ENCODE results near the gene SPOCK1.

Gene SPOCK1

DNA sequence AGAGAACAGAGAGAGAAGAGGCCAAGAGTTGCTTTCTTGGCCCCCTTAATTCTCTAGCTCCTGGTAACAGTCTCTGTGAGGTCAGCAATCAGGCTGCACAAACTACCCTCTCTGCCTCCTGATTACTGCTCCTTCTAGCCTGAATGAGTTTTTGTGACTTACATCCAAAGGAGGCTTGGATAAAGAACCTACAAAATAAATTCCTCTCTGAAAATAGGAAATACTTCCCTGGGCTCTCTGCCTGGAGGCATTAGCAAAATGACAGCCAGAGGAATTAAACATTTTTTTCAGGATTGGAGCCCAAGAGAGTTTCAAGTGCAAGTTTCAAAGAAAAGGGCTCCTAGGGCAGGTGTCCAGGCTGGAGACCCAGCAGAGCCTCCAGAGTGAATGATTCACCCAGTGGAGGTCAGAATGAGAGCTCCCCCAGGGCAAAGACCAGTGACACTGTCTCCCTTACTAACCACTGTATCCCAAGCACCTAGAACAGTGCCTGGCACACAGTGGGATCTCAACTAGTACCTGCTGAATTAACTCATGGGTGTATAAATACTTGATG lies 162.5 kb downstream of the SPOCK1 start:
- Histone ChIP-seq H3K36me3 (ENCODE audit: control insufficient read depth in 4 of 4, insufficient read depth in 4 of 4, low read length in 3 of 4) (no peaks in the 10 kb centered on the region), H3K27me3 (replicated peaks in 2 of 5; ENCODE audit: control insufficient read depth in 4 of 5, insufficient read depth in 5 of 5, low read length in 4 of 5) (peaks cover 0 to 3% (median 0%) of the 10 kb centered on the region in 5 experiments), H3K27ac (ENCODE audit: insufficient read depth in 1 of 2, low read depth in 1 of 2, low read length in 2 of 2, poor library complexity in 1 of 2, severe bottlenecking in 2 of 2) (no peak overlapping the region), H3K4me3 (ENCODE audit: control insufficient read depth in 1 of 7, extremely low read depth in 1 of 7, insufficient read depth in 4 of 7, low read depth in 2 of 7, low read length in 6 of 7) (no peak overlapping the region), H3K4me1 (ENCODE audit: control extremely low read depth in 1 of 4, control insufficient read depth in 4 of 4, insufficient read depth in 4 of 4, low read length in 3 of 4) (no peaks in the 10 kb centered on the region), H3K9me3 (ENCODE audit: control extremely low read depth in 1 of 5, control insufficient read depth in 4 of 5, insufficient read depth in 2 of 5, low read depth in 1 of 5, low read length in 4 of 5) (no peaks in the 10 kb centered on the region)
- DNase-seq, result no peak
- POLR2A ChIA-PET, result no interaction called here
- CTCF ChIA-PET, result interaction anchor here (1.3 to 2.1 kb wide), 2 partner anchors 9 to 16 kb away, joined by 4 to 7 read pairs; no protein-coding TSS in a partner anchor

DNA sequence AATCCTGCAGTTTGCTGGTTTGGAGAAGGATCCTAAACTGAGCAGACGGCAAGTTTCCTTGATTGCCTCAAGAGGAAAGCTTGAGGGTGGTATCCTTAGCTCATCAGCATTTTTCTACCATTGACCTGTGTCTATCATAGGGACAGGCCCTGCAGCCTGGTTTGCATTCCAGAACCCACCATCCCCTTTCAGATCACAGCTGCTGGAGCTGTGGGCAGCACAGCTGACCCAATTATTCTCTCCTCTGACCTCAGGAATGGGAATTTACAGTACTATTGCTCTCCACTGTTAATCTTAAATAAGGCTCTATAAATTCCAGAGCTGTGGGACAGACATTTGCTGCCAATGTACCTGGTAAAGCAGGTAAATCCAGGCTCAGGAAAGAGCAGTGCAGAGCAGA lies 163.0 kb downstream of the SPOCK1 start:
- whole genome bisulfite sequencing (ENCODE audit: insufficient coverage), result no CpG with 5 or more reads among the region's 1 CpG
- Histone ChIP-seq H3K4me3 (ENCODE audit: control insufficient read depth in 1 of 7, extremely low read depth in 1 of 7, insufficient read depth in 4 of 7, low read depth in 2 of 7, low read length in 6 of 7) (no peak overlapping the region), H3K27me3 (replicated peaks in 2 of 5; ENCODE audit: control insufficient read depth in 4 of 5, insufficient read depth in 5 of 5, low read length in 4 of 5) (peaks cover 0 to 3% (median 0%) of the 10 kb centered on the region in 5 experiments), H3K27ac (ENCODE audit: insufficient read depth in 1 of 2, low read depth in 1 of 2, low read length in 2 of 2, poor library complexity in 1 of 2, severe bottlenecking in 2 of 2) (no peak overlapping the region), H3K36me3 (ENCODE audit: control insufficient read depth in 4 of 4, insufficient read depth in 4 of 4, low read length in 3 of 4) (no peaks in the 10 kb centered on the region), H3K4me1 (ENCODE audit: control extremely low read depth in 1 of 4, control insufficient read depth in 4 of 4, insufficient read depth in 4 of 4, low read length in 3 of 4) (no peaks in the 10 kb centered on the region), H3K9me3 (ENCODE audit: control extremely low read depth in 1 of 5, control insufficient read depth in 4 of 5, insufficient read depth in 2 of 5, low read depth in 1 of 5, low read length in 4 of 5) (no peaks in the 10 kb centered on the region)
- CTCF ChIA-PET, result interaction anchor here (1.3 to 2.1 kb wide), 2 partner anchors 9 to 16 kb away, joined by 4 to 7 read pairs; no protein-coding TSS in a partner anchor
- POLR2A ChIA-PET, result no interaction called here
- no peak for DNase-seq

DNA sequence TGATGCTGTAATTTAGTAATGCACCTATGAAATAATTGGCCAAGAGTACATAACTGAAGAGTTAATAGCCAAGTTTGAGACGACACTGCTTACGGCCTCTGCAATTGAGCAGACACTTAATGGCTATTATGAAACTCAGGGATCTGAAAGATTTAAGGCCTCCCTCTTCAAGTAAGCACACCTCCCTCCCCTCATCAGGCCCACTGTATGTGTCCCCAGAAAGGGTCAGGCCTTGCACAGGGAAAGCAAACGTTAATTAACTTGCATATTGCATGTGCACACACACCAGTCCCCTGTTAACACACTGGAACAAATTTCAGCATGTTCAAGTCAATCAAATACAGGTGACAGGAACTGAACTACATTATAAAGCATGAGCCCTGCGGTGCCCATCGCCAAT lies 163.6 kb downstream of the SPOCK1 start:
- H3K9me3 ChIP-seq (ENCODE audit: control extremely low read depth in 1 of 5, control insufficient read depth in 4 of 5, insufficient read depth in 2 of 5, low read depth in 1 of 5, low read length in 4 of 5), result no peaks in the 10 kb centered on the region
- no peaks in the 10 kb centered on the region for H3K36me3 ChIP-seq (ENCODE audit: control insufficient read depth in 4 of 4, insufficient read depth in 4 of 4, low read length in 3 of 4)
- no peak overlapping the region for H3K4me3 ChIP-seq (ENCODE audit: control insufficient read depth in 1 of 7, extremely low read depth in 1 of 7, insufficient read depth in 4 of 7, low read depth in 2 of 7, low read length in 6 of 7)
- no peak overlapping the region for H3K27ac ChIP-seq (ENCODE audit: insufficient read depth in 1 of 2, low read depth in 1 of 2, low read length in 2 of 2, poor library complexity in 1 of 2, severe bottlenecking in 2 of 2)
- POLR2A ChIA-PET, result no interaction called here
- CTCF ChIA-PET, result interaction anchor here (1.3 to 2.1 kb wide), 2 partner anchors 10 to 15 kb away, joined by 4 to 7 read pairs; no protein-coding TSS in a partner anchor
- no peak for DNase-seq
- 96% methylated on average over 5 of the region's 5 CpGs for WGBS (ENCODE audit: insufficient coverage)
- H3K4me1 ChIP-seq (ENCODE audit: control extremely low read depth in 1 of 4, control insufficient read depth in 4 of 4, insufficient read depth in 4 of 4, low read length in 3 of 4), result no peaks in the 10 kb centered on the region
- peaks cover 0 to 3% (median 0%) of the 10 kb centered on the region in 5 experiments for H3K27me3 ChIP-seq (replicated peaks in 2 of 5; ENCODE audit: control insufficient read depth in 4 of 5, insufficient read depth in 5 of 5, low read length in 4 of 5)

DNA sequence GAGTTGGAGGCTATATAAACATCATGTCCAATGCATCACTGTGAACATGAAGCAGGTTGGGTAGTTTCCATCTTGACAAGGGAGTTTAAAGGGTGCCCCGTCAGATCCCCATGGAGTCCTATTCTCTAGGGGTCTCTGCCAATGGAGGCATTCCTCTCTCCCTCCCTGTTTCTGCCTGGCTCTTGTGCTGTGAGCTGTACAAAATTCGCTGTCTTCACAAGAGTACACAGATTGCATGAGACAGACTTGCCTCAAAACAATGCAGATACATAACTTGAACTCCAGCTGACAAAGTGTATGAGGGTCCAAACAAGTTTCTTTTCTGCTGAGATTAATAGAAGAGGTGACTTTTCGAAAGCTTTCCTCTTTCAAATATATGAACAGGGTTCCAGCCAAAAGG lies 165.2 kb downstream of the SPOCK1 start:
- peaks cover 0 to 5% (median 0%) of the 10 kb centered on the region in 5 experiments for H3K27me3 ChIP-seq (replicated peaks in 2 of 5; ENCODE audit: control insufficient read depth in 4 of 5, insufficient read depth in 5 of 5, low read length in 4 of 5)
- ChIA-PET CTCF (interaction anchor here (0.7 to 1.0 kb wide), 2 partner anchors 8 to 12 kb away, joined by 3 read pairs; no protein-coding TSS in a partner anchor), POLR2A (no interaction called here)
- no peaks in the 10 kb centered on the region for H3K9me3 ChIP-seq (ENCODE audit: control extremely low read depth in 1 of 5, control insufficient read depth in 4 of 5, insufficient read depth in 2 of 5, low read depth in 1 of 5, low read length in 4 of 5)
- H3K4me3 ChIP-seq (ENCODE audit: control insufficient read depth in 1 of 7, extremely low read depth in 1 of 7, insufficient read depth in 4 of 7, low read depth in 2 of 7, low read length in 6 of 7), result no peak overlapping the region
- H3K27ac ChIP-seq (ENCODE audit: insufficient read depth in 1 of 2, low read depth in 1 of 2, low read length in 2 of 2, poor library complexity in 1 of 2, severe bottlenecking in 2 of 2), result no peak overlapping the region
- H3K4me1 ChIP-seq (ENCODE audit: control extremely low read depth in 1 of 4, control insufficient read depth in 4 of 4, insufficient read depth in 4 of 4, low read length in 3 of 4), result no peaks in the 10 kb centered on the region
- no peaks in the 10 kb centered on the region for H3K36me3 ChIP-seq (ENCODE audit: control insufficient read depth in 4 of 4, insufficient read depth in 4 of 4, low read length in 3 of 4)
- WGBS (ENCODE audit: insufficient coverage), result 93% methylated on average over 3 of the region's 3 CpGs
- DNase-seq, result no peak

DNA sequence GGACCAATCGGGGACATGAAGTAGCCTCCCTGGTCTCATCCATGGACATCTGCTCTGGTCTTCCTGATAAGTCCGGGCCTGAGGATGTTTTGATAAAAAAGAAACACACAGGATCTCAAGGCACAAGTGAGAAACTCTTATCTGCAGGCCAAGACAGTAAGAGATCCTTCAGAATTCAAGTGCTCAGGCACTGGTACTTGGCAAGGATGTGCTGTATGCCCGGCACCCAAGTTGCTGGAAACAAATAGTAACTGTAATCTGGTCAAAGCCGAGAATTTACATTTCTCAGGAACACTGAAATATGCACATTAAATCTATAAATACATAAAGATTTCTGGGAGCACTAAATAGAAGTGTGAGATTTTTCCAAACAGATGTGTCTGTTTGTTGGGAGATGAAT lies 165.7 kb downstream of the SPOCK1 start:
- WGBS (ENCODE audit: insufficient coverage), result 79% methylated on average over 3 of the region's 4 CpGs
- Histone ChIP-seq H3K9me3 (ENCODE audit: control extremely low read depth in 1 of 5, control insufficient read depth in 4 of 5, insufficient read depth in 2 of 5, low read depth in 1 of 5, low read length in 4 of 5) (no peaks in the 10 kb centered on the region), H3K36me3 (ENCODE audit: control insufficient read depth in 4 of 4, insufficient read depth in 4 of 4, low read length in 3 of 4) (no peaks in the 10 kb centered on the region), H3K4me1 (ENCODE audit: control extremely low read depth in 1 of 4, control insufficient read depth in 4 of 4, insufficient read depth in 4 of 4, low read length in 3 of 4) (no peaks in the 10 kb centered on the region), H3K4me3 (ENCODE audit: control insufficient read depth in 1 of 7, extremely low read depth in 1 of 7, insufficient read depth in 4 of 7, low read depth in 2 of 7, low read length in 6 of 7) (no peak overlapping the region), H3K27me3 (replicated peaks in 2 of 5; ENCODE audit: control insufficient read depth in 4 of 5, insufficient read depth in 5 of 5, low read length in 4 of 5) (peaks cover 0 to 5% (median 0%) of the 10 kb centered on the region in 5 experiments), H3K27ac (ENCODE audit: insufficient read depth in 1 of 2, low read depth in 1 of 2, low read length in 2 of 2, poor library complexity in 1 of 2, severe bottlenecking in 2 of 2) (no peak overlapping the region)
- ChIA-PET POLR2A (no interaction called here), CTCF (interaction anchor here (1.0 kb wide), 1 partner anchor 8 kb away, joined by 3 read pairs; no protein-coding TSS in a partner anchor)
- DNase-seq, result no peak

DNA sequence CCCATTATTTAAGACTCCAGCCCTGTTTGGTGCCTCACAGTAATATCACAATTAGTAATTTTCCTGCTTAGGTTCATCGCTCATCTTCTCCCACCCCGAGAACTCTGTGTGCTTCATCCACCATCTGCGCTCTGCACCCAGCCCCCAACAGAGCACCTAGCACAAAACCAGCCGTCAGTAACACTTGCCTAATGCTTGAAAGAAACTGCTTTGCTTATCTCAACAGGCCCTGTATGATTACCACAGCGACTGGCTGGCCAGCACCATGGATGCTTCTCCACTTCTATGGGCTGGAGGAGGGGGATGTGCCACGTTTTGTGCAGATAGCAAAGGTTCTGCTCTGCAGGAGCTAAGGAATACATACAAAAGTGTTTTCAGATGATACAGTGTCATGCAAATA lies 166.8 kb downstream of the SPOCK1 start:
- ChIA-PET CTCF (interaction anchor here (1.0 kb wide), 1 partner anchor 9 kb away, joined by 3 read pairs; no protein-coding TSS in a partner anchor), POLR2A (no interaction called here)
- H3K27me3 ChIP-seq (replicated peaks in 2 of 5; ENCODE audit: control insufficient read depth in 4 of 5, insufficient read depth in 5 of 5, low read length in 4 of 5), result peaks cover 0 to 5% (median 0%) of the 10 kb centered on the region in 5 experiments
- no peaks in the 10 kb centered on the region for H3K36me3 ChIP-seq (ENCODE audit: control insufficient read depth in 4 of 4, insufficient read depth in 4 of 4, low read length in 3 of 4)
- H3K27ac ChIP-seq (ENCODE audit: insufficient read depth in 1 of 2, low read depth in 1 of 2, low read length in 2 of 2, poor library complexity in 1 of 2, severe bottlenecking in 2 of 2), result no peak overlapping the region
- 93% methylated on average over 3 of the region's 6 CpGs for WGBS (ENCODE audit: insufficient coverage)
- no peaks in the 10 kb centered on the region for H3K9me3 ChIP-seq (ENCODE audit: control extremely low read depth in 1 of 5, control insufficient read depth in 4 of 5, insufficient read depth in 2 of 5, low read depth in 1 of 5, low read length in 4 of 5)
- no peaks in the 10 kb centered on the region for H3K4me1 ChIP-seq (ENCODE audit: control extremely low read depth in 1 of 4, control insufficient read depth in 4 of 4, insufficient read depth in 4 of 4, low read length in 3 of 4)
- no peak overlapping the region for H3K4me3 ChIP-seq (ENCODE audit: control insufficient read depth in 1 of 7, extremely low read depth in 1 of 7, insufficient read depth in 4 of 7, low read depth in 2 of 7, low read length in 6 of 7)
- DNase-seq, result no peak

DNA sequence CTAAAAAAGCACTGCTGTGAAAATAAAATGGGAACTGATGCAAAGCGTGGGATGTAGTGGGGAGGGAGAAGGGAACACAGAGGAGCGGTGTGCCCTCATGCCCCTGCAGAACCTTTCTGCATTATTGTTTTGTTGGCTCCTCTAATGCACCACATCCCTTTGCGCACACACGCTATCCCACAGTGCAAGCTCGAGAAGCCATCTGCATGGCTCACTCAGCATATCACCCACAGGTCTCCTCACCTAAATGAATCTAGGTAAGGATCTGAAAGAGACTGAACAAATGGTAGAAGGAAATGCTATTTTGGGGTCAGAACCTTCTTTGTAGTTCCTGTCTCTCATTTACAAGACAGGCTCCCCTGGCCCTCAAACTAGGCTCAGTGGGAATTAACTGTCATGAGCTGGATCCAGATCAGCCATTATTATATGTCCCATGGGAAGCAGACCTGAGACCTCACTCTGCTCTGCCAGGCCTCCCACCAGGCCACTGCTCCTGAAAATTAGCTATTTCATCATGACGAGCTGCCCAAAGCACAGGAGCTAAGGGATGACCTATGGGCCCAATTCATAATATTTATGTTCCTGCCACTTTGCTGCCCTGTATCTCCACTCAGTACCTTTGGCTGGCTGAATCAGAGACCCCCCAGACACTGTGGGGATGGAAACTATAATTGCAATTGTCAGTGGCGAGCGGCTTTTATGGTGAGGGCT lies 169.4 kb downstream of the SPOCK1 start:
- ChIA-PET CTCF (interaction anchor here (0.9 to 1.5 kb wide), 2 partner anchors 10 kb away, joined by 4 to 5 read pairs; no protein-coding TSS in a partner anchor), POLR2A (no interaction called here)
- Histone ChIP-seq H3K36me3 (ENCODE audit: control insufficient read depth in 4 of 4, insufficient read depth in 4 of 4, low read length in 3 of 4) (no peaks in the 10 kb centered on the region), H3K4me1 (ENCODE audit: control extremely low read depth in 1 of 4, control insufficient read depth in 4 of 4, insufficient read depth in 4 of 4, low read length in 3 of 4) (no peaks in the 10 kb centered on the region), H3K27me3 (replicated peaks in 2 of 5; ENCODE audit: control insufficient read depth in 4 of 5, insufficient read depth in 5 of 5, low read length in 4 of 5) (peaks cover 0 to 2% (median 0%) of the 10 kb centered on the region in 5 experiments), H3K4me3 (ENCODE audit: control insufficient read depth in 1 of 7, extremely low read depth in 1 of 7, insufficient read depth in 4 of 7, low read depth in 2 of 7, low read length in 6 of 7) (no peak overlapping the region), H3K9me3 (ENCODE audit: control extremely low read depth in 1 of 5, control insufficient read depth in 4 of 5, insufficient read depth in 2 of 5, low read depth in 1 of 5, low read length in 4 of 5) (no peaks in the 10 kb centered on the region), H3K27ac (ENCODE audit: insufficient read depth in 1 of 2, low read depth in 1 of 2, low read length in 2 of 2, poor library complexity in 1 of 2, severe bottlenecking in 2 of 2) (no peak overlapping the region)
- WGBS (ENCODE audit: insufficient coverage), result 79% methylated on average over 3 of the region's 8 CpGs
- DNase-seq, result no peak
